DND-41 (cell line): ENCODE measurements around the gene ANO6.

Source experiments
- ATAC-seq: fragments of 200-7000 bp; cut with Tn5 transposase; 3 replicates; pipeline ENCODE4 v1.9.1; 2021; ENCODE audit warnings: low read depth; ENCODE audit not compliant: insufficient read depth
- DNase-seq: peaks from one replicate; pipeline ENCODE4 v3.0.0-alpha.2; 2020
- H2AFZ ChIP-seq: 2 replicates; pipeline ENCODE4 v1.6.0; 2012; ENCODE audit warnings: low read depth, low read length
- H3K27ac ChIP-seq: 2 replicates; pipeline ENCODE4 v1.5.1; 2012; ENCODE audit warnings: low read length, inconsistent platforms
- H3K27me3 ChIP-seq: fragments of 200-600 bp; sonication (generic); 2 replicates; pipeline ENCODE4 v1.6.0; 2012; ENCODE audit warnings: low read length, mild to moderate bottlenecking, inconsistent platforms; ENCODE audit not compliant: insufficient read depth, poor library complexity
- H3K36me3 ChIP-seq: 2 replicates; pipeline ENCODE4 v1.5.1; 2012; ENCODE audit warnings: low read length, inconsistent platforms; ENCODE audit not compliant: insufficient read depth
- H3K4me1 ChIP-seq: 2 replicates; pipeline ENCODE4 v1.5.1; 2012; ENCODE audit warnings: mild to moderate bottlenecking, low read length; ENCODE audit not compliant: insufficient read depth
- H3K4me2 ChIP-seq: 2 replicates; pipeline ENCODE4 v1.6.0; 2012; ENCODE audit warnings: mild to moderate bottlenecking, moderate library complexity, low read length, inconsistent platforms; ENCODE audit not compliant: insufficient read depth
- H3K4me3 ChIP-seq, 2 experiments: fragments of 200-600 bp in 1 of 2; shearing (Covaris generic) in 1 of 2; 2 replicates each; pipeline ENCODE4 v1.5.1; 2012 to 2016; ENCODE audit warnings: inconsistent platforms in 2 of 2, low read length in 2 of 2, mild to moderate bottlenecking in 2 of 2, low read depth in 1 of 2, moderate library complexity in 1 of 2
- H3K79me2 ChIP-seq: 2 replicates; pipeline ENCODE4 v1.6.0; 2012; ENCODE audit warnings: low read length, inconsistent platforms; ENCODE audit not compliant: insufficient read depth
- H3K9ac ChIP-seq: 2 replicates; pipeline ENCODE4 v1.6.0; 2012; ENCODE audit warnings: low read depth, mild to moderate bottlenecking, inconsistent platforms, low read length, moderate library complexity
- H3K9me3 ChIP-seq: 2 replicates; pipeline ENCODE4 v1.5.1; 2012; ENCODE audit warnings: low read length, moderate library complexity, mild to moderate bottlenecking, inconsistent platforms; ENCODE audit not compliant: insufficient read depth, severe bottlenecking
- H4K20me1 ChIP-seq: 2 replicates; pipeline ENCODE4 v1.6.0; 2012; ENCODE audit warnings: low read length; ENCODE audit not compliant: insufficient read depth
- EZH2 ChIP-seq: IDR thresholded peaks from 3 replicates; pipeline ENCODE4 v1.6.1; 2012; ENCODE audit warnings: borderline replicate concordance, low read depth, mild to moderate bottlenecking, moderate library complexity, low read length, inconsistent platforms; ENCODE audit not compliant: severe bottlenecking
- TF ChIP-seq, protein P1 (sequence below): IDR thresholded peaks from 2 replicates; pipeline ENCODE4 v1.5.1; 2012; ENCODE audit warnings: borderline replicate concordance, low read length, moderate library complexity, mild to moderate bottlenecking; ENCODE audit not compliant: poor library complexity, severe bottlenecking; ENCODE audit errors: extremely low read depth

ANO6 gene

DNA sequence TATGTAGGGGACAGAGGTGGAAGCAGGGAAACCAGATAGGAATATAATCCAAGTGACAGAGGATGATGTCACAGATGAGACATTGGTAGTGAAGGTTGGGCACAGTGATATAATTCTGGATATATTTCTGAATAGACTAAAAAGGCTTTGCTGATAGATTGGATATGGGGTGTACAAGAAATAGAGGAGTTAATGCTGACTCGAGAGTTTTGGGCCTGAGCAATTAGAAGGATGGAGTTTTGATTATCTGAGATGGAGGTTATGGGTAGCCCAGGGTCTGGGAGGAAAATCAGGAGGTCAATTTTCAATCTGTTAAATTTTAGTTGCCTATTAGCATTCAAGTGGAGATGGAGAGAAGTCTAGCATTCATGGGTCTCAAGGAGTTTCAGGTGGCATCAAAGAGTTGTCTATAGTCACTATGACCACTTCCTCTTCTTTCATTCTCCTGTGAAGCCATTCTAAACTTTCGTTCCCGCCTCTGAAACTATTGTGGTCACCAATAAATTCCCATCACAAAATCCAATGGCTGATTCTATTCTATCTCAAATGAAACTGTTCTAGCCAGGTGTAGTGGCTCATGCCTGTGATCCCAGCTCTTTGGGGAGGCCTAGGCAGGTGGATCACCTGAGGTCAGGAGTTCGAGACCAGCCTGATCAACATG, 10.6 kb upstream of the ANO6 start:
- Histone ChIP-seq H3K4me2 (no peak overlapping the region), H3K9ac (no peak overlapping the region), H2AFZ (no peak overlapping the region), H3K4me3 (no peak overlapping the region), H3K79me2 (no peaks in the 10 kb centered on the region), H3K27ac (no peak overlapping the region), H4K20me1 (no peaks in the 10 kb centered on the region), H3K4me1 (peaks cover 11% of the 10 kb centered on the region), H3K36me3 (no peaks in the 10 kb centered on the region), H3K9me3 (no peaks in the 10 kb centered on the region), H3K27me3 (no peaks in the 10 kb centered on the region)
- TF ChIP-seq, protein P1, sequence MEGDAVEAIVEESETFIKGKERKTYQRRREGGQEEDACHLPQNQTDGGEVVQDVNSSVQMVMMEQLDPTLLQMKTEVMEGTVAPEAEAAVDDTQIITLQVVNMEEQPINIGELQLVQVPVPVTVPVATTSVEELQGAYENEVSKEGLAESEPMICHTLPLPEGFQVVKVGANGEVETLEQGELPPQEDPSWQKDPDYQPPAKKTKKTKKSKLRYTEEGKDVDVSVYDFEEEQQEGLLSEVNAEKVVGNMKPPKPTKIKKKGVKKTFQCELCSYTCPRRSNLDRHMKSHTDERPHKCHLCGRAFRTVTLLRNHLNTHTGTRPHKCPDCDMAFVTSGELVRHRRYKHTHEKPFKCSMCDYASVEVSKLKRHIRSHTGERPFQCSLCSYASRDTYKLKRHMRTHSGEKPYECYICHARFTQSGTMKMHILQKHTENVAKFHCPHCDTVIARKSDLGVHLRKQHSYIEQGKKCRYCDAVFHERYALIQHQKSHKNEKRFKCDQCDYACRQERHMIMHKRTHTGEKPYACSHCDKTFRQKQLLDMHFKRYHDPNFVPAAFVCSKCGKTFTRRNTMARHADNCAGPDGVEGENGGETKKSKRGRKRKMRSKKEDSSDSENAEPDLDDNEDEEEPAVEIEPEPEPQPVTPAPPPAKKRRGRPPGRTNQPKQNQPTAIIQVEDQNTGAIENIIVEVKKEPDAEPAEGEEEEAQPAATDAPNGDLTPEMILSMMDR: no peak
- no peak for TF ChIP-seq EZH2
- ATAC-seq: no peak
- no peak for DNase-seq

DNA sequence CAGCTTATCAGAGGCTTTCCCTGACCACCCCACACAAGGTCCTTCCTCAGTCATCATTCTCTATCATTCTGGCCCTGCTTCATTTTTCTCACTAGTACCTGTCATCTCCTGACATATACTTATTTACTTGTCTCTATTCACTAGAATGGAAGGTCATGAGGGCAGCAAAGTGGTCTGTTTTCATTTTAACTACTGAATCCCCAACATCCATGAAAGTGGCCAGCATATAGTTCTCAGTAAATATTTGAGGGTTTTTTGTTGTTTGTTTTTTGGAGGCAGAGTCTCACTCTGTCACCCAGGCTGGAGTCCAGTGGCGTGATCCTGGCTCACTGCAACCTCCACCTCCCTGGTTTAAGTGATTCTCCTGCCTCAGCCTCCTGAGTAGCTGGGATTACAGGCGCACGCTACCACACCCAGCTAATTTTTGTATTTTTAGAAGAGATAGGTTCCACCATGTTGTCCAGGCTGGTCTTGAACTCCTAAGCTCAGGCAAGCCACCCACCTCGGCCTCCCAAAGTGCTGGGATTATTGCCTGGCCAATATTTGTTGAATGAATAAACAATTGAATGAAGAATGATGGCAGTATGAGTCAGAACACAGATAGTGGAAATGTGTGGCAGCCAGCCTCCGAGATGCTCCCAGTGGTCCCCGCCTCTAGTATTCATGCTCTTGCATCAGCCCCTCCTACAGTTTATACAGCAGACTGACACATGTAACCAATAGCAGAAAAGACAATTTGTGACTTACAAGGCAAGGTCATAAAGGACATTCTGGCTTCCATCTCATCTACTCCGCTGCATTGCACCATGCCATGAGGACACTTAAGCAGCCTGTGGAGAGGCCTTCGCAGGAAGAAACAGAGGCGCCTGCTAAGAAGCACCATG, 7.0 kb upstream of the ANO6 start:
- ATAC-seq: no peak
- no peak overlapping the region for H2AFZ ChIP-seq
- no peak for DNase-seq

DNA sequence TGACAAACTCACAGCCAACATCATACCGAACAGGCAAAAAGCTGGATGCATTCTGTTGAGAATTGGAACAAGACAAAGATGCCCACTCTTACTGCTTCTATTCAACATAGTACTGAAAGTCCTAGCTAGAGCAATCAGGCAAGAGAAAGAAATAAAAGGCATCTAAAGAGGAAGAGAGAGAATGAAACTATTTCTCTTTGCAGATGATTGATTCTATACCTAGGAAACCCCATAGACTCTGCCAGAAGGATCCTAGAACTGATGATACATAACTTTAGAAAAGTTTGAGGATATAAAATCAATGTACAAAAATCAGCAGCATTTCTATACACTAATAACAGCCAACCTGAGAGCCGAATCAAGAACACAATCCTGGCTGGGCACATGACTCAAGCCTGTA, 6.1 kb upstream of the ANO6 start:
- no peak overlapping the region for H3K4me2 ChIP-seq
- no peak overlapping the region for H3K4me3 ChIP-seq
- H3K9me3 ChIP-seq: no peaks in the 10 kb centered on the region
- peaks cover 10% of the 10 kb centered on the region for H3K4me1 ChIP-seq
- H3K9ac ChIP-seq: no peak overlapping the region
- H2AFZ ChIP-seq: no peak overlapping the region
- no peaks in the 10 kb centered on the region for H3K36me3 ChIP-seq
- DNase-seq (no peak), ATAC-seq (no peak)
- H3K79me2 ChIP-seq: no peaks in the 10 kb centered on the region
- TF ChIP-seq, protein P1: no peak
- H4K20me1 ChIP-seq: no peaks in the 10 kb centered on the region
- no peaks in the 10 kb centered on the region for H3K27me3 ChIP-seq
- no peak overlapping the region for H3K27ac ChIP-seq

More for the DNA sequence above, 7.0 kb upstream of the ANO6 start:
- Histone ChIP-seq H3K4me2 (no peak overlapping the region), H3K9ac (no peak overlapping the region), H3K79me2 (no peaks in the 10 kb centered on the region), H3K9me3 (no peaks in the 10 kb centered on the region), H3K27me3 (no peaks in the 10 kb centered on the region), H3K4me1 (peaks cover 2% of the 10 kb centered on the region; the same call in 1 of the 2 replicates), H4K20me1 (no peaks in the 10 kb centered on the region), H3K4me3 (no peak overlapping the region), H3K27ac (no peak overlapping the region), H3K36me3 (no peaks in the 10 kb centered on the region)
- TF ChIP-seq, protein P1: no peak
- TF ChIP-seq EZH2: no peak
